Astrocyte (in vitro differentiated cells and primary cell): ENCODE results near the gene CTR9. TPM values are rescaled to one million over a fixed set of nuclear protein-coding genes. Genes with fewer than 3 reads are reported as not detected.

ENCODE experiments used
- DNase-seq: peaks from one replicate; pipeline ENCODE4 v3.0.0-alpha.2; 2010; ENCODE audit warnings: low read depth
- FAIRE-seq: peaks from 2 replicates; lab custom pipeline; 2011; peaks lifted over from hg19 to GRCh38; lab: Jason Lieb, UNC
- H2AFZ ChIP-seq: 2 replicates; pipeline ENCODE4 v1.6.0; 2012; ENCODE audit warnings: low read depth, low read length, inconsistent platforms
- H3K27ac ChIP-seq: 2 replicates; pipeline ENCODE4 v1.5.1; 2011; ENCODE audit warnings: low read depth, low read length, inconsistent platforms
- H3K27me3 ChIP-seq: 2 replicates; pipeline ENCODE4 v1.6.0; 2011; ENCODE audit warnings: low read length, inconsistent platforms; ENCODE audit not compliant: insufficient read depth
- H3K36me3 ChIP-seq: 2 replicates; pipeline ENCODE4 v1.5.1; 2011; ENCODE audit warnings: low read length, inconsistent platforms; ENCODE audit not compliant: insufficient read depth
- H3K4me1 ChIP-seq: 2 replicates; pipeline ENCODE4 v1.5.1; 2011; ENCODE audit warnings: low read length, inconsistent platforms; ENCODE audit not compliant: insufficient read depth
- H3K4me2 ChIP-seq: 2 replicates; pipeline ENCODE4 v1.6.0; 2012; ENCODE audit warnings: low read length, inconsistent platforms
- H3K4me3 ChIP-seq: 2 replicates; pipeline ENCODE4 v1.5.1; 2011; ENCODE audit warnings: low read depth, mild to moderate bottlenecking, low read length, inconsistent platforms; ENCODE audit not compliant: insufficient read depth
- H3K79me2 ChIP-seq: 2 replicates; pipeline ENCODE4 v1.6.0; 2012; ENCODE audit warnings: mild to moderate bottlenecking, low read length, inconsistent platforms; ENCODE audit not compliant: insufficient read depth
- H3K9ac ChIP-seq: 2 replicates; pipeline ENCODE4 v1.6.0; 2012; ENCODE audit warnings: mild to moderate bottlenecking, low read length, inconsistent platforms
- H3K9me3 ChIP-seq: 2 replicates; pipeline ENCODE4 v1.5.1; 2012; ENCODE audit warnings: low read depth, mild to moderate bottlenecking, low read length, inconsistent platforms; ENCODE audit not compliant: insufficient read depth
- H4K20me1 ChIP-seq: 2 replicates; pipeline ENCODE4 v1.6.0; 2012; ENCODE audit warnings: low read length, inconsistent platforms; ENCODE audit not compliant: insufficient read depth
- H3K27ac Mint-ChIP-seq: one replicate; pipeline ENCODE4 v1.8.0; 2021; ENCODE audit warnings: mild to moderate bottlenecking, mixed read lengths; ENCODE audit not compliant: unreplicated experiment
- H3K27me3 Mint-ChIP-seq: one replicate; pipeline ENCODE4 v1.8.0; 2021; ENCODE audit warnings: low read depth, mixed read lengths; ENCODE audit not compliant: unreplicated experiment
- H3K36me3 Mint-ChIP-seq: one replicate; pipeline ENCODE4 v1.8.0; 2021; ENCODE audit warnings: low read depth, mixed read lengths; ENCODE audit not compliant: unreplicated experiment
- H3K4me1 Mint-ChIP-seq: one replicate; pipeline ENCODE4 v1.8.0; 2021; ENCODE audit warnings: low read depth, mixed read lengths; ENCODE audit not compliant: unreplicated experiment
- H3K4me3 Mint-ChIP-seq: one replicate; pipeline ENCODE4 v1.8.0; 2021; ENCODE audit warnings: mild to moderate bottlenecking, moderate library complexity, mixed read lengths; ENCODE audit not compliant: unreplicated experiment
- H3K9me3 Mint-ChIP-seq: one replicate; pipeline ENCODE4 v1.8.0; 2021; ENCODE audit warnings: mild to moderate bottlenecking, mixed read lengths; ENCODE audit not compliant: unreplicated experiment
- CTCF ChIP-seq: IDR thresholded peaks from 2 replicates; pipeline ENCODE4 v1.5.1; 2011; ENCODE audit warnings: low read depth, mild to moderate bottlenecking, inconsistent platforms, low read length, moderate library complexity; ENCODE audit not compliant: insufficient read depth
- EZH2 ChIP-seq: IDR thresholded peaks from 2 replicates; pipeline ENCODE4 v1.6.1; 2012; ENCODE audit warnings: mild to moderate bottlenecking, low read length, inconsistent platforms; ENCODE audit not compliant: insufficient read depth
- total RNA-seq: library from RNA; stranded (reverse); gene quantifications from 2 replicates; pipeline ENCODE4 v1.2.1, GENCODE V29; 2021

CTR9 gene
- total RNA-seq, 1 donor from 2014 or later: 29.3 TPM

DNA sequence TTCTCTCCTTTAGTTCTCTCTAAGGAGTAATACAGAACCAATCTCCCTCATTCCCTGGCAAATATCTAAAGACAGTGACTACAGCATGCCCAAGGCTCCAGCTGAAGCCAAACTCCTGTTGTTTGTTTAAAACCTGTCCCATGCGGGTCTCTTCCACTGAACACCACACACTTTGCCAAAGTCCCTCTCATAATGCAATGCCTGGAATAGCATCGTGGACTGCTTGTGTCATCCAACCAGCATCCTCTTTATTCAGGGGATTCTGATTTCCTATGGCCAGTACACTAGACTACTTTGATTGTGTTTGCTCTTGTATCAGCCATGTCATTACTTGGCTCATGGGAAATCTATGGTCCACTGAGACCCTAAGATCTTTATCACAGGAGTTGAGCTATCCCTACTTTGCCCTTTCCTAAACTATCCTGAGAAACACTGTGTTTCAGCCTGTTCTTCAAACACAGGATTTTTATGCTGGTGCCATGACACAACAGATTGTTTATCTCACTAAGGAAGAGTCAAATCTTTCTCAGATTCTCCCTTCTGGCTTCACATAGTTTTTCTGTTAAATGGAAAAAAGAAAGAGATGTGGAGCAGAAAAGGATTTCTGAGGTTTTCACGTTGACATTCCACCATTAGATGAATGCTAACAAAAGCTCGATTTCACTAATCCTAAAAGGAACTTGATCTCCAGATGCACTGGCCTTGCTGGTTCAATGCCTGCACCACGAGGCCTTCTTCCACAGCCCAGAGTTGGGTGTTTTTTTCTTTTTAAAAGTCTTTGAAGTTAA, 41.6 kb upstream of the CTR9 start:
- no peak for DNase-seq
- H4K20me1 ChIP-seq: no peaks in the 10 kb centered on the region
- no peak overlapping the region for H2AFZ ChIP-seq
- H3K9ac ChIP-seq: no peak overlapping the region
- Mint-ChIP-seq H3K9me3 (no peaks in the 10 kb centered on the region), H3K27ac (no peak overlapping the region), H3K36me3 (no peaks in the 10 kb centered on the region), H3K27me3 (peaks cover 17% of the 10 kb centered on the region), H3K4me1 (no peaks in the 10 kb centered on the region), H3K4me3 (no peak overlapping the region)
- peaks cover 7% of the 10 kb centered on the region for H3K27me3 ChIP-seq
- no peak for FAIRE-seq
- H3K79me2 ChIP-seq: no peaks in the 10 kb centered on the region
- no peaks in the 10 kb centered on the region for H3K4me1 ChIP-seq
- H3K9me3 ChIP-seq: no peaks in the 10 kb centered on the region
- TF ChIP-seq EZH2 (no peak), CTCF (no peak)
- H3K36me3 ChIP-seq: no peaks in the 10 kb centered on the region
- no peak overlapping the region for H3K4me3 ChIP-seq
- no peak overlapping the region for H3K27ac ChIP-seq
- H3K4me2 ChIP-seq: no peak overlapping the region

DNA sequence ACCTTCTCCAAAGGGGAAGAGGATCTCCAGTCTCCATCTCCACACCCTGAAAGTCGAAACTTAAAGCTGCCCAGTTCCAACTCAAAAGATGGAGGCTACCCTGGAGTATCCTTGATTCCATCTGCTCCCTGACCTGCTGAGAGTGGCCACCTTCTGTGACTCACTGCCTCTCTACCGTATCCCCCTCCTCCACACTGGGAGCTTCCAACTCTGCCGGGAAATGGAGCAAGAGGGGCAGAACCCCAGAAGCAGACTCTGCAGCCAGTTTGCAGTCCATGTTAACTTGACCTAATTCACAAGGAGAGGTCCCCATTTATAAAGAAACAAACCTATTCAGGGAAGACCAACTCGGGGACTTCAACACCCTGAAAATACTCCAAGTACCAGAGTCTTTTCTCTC, 35.5 kb upstream of the CTR9 start:
- TF ChIP-seq EZH2 (no peak), CTCF (no peak)
- Histone ChIP-seq H3K27me3 (peaks cover 5% of the 10 kb centered on the region), H3K9me3 (no peaks in the 10 kb centered on the region), H3K79me2 (no peaks in the 10 kb centered on the region), H3K4me1 (peaks cover 7% of the 10 kb centered on the region), H3K4me2 (peak overlapping the region; percentile 9), H2AFZ (no peak overlapping the region), H4K20me1 (no peaks in the 10 kb centered on the region), H3K9ac (no peak overlapping the region), H3K27ac (no peak overlapping the region), H3K36me3 (no peaks in the 10 kb centered on the region), H3K4me3 (no peak overlapping the region)
- no peak overlapping the region for H3K4me3 Mint-ChIP-seq
- H3K27me3 Mint-ChIP-seq: peaks cover 32% of the 10 kb centered on the region
- DNase-seq (no peak), FAIRE-seq (no peak)
- H3K27ac Mint-ChIP-seq: no peak overlapping the region
- H3K9me3 Mint-ChIP-seq: peaks cover 5% of the 10 kb centered on the region
- peaks cover 16% of the 10 kb centered on the region for H3K4me1 Mint-ChIP-seq
- H3K36me3 Mint-ChIP-seq: no peaks in the 10 kb centered on the region

- peaks cover 7% of the 10 kb centered on the region for H3K4me1 ChIP-seq
- Mint-ChIP-seq H3K4me3 (no peak overlapping the region), H3K27me3 (peaks cover 34% of the 10 kb centered on the region), H3K9me3 (peaks cover 5% of the 10 kb centered on the region), H3K36me3 (no peaks in the 10 kb centered on the region), H3K4me1 (peaks cover 16% of the 10 kb centered on the region), H3K27ac (no peak overlapping the region)
- H2AFZ ChIP-seq: no peak overlapping the region
- H3K27ac ChIP-seq: no peak overlapping the region
- H3K36me3 ChIP-seq: no peaks in the 10 kb centered on the region
- no peaks in the 10 kb centered on the region for H4K20me1 ChIP-seq
- peak; percentile 33 for DNase-seq
- H3K4me2 ChIP-seq: peak overlapping the region; percentile 9
- H3K4me3 ChIP-seq: no peak overlapping the region
- H3K9me3 ChIP-seq: no peaks in the 10 kb centered on the region
- TF ChIP-seq EZH2: no peak
- no peak for TF ChIP-seq CTCF
- peaks cover 5% of the 10 kb centered on the region for H3K27me3 ChIP-seq
- no peak overlapping the region for H3K9ac ChIP-seq
- no peaks in the 10 kb centered on the region for H3K79me2 ChIP-seq
- FAIRE-seq: no peak
These were observed 34.9 kb upstream of the CTR9 start for GRCh38 chr11:10716122-10716521.
